GM12875 (cell line): Measurements from ENCODE around the gene ROBO1.

Experiments
- H3K4me3 ChIP-seq: one replicate; pipeline ENCODE4 v1.5.1; 2011; ENCODE audit warnings: low read depth, low read length, control low read depth
- TF ChIP-seq, protein P1 (sequence below): IDR thresholded peaks from 2 replicates; pipeline ENCODE4 v1.5.1; 2011; ENCODE audit warnings: low read depth, mild to moderate bottlenecking, control low read depth, inconsistent platforms, low read length, moderate library complexity, borderline replicate concordance; ENCODE audit not compliant: insufficient read depth

The ROBO1 gene

DNA sequence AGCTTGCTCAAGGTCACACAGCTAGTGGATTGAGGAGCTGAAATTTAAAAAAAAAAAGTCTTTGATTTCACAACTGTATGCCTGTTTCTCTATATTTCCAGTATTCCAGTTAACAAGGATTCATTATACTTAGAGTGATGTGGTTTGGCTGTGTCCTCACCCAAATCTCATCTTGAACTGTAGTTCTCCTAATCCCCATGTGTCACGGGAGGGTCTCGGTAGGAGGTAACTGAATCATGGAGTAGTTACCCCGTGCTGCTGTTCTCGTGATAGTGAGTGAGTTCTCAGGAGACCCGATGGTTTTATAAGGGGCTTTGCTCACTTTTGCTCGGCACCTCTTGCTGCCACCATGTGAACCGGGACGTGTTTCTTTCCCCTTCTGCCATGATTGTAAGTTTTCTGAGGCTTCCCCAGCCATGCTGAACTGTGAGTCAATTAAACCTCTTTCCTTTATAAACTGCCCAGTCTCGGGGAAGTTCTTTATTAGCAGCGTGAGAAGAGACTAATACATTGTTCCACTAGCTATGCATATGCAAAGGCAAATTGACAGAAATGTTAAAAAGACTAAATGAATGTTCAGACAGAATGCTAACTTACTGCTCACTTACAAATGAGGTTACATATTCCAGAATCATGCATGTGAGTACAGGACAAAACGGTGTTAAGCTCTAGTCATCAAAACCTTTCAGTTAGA is 1101.9 kb downstream of the ROBO1 start:
- TF ChIP-seq, protein P1, sequence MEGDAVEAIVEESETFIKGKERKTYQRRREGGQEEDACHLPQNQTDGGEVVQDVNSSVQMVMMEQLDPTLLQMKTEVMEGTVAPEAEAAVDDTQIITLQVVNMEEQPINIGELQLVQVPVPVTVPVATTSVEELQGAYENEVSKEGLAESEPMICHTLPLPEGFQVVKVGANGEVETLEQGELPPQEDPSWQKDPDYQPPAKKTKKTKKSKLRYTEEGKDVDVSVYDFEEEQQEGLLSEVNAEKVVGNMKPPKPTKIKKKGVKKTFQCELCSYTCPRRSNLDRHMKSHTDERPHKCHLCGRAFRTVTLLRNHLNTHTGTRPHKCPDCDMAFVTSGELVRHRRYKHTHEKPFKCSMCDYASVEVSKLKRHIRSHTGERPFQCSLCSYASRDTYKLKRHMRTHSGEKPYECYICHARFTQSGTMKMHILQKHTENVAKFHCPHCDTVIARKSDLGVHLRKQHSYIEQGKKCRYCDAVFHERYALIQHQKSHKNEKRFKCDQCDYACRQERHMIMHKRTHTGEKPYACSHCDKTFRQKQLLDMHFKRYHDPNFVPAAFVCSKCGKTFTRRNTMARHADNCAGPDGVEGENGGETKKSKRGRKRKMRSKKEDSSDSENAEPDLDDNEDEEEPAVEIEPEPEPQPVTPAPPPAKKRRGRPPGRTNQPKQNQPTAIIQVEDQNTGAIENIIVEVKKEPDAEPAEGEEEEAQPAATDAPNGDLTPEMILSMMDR, result no peak
- no peak overlapping the region for H3K4me3 ChIP-seq

DNA sequence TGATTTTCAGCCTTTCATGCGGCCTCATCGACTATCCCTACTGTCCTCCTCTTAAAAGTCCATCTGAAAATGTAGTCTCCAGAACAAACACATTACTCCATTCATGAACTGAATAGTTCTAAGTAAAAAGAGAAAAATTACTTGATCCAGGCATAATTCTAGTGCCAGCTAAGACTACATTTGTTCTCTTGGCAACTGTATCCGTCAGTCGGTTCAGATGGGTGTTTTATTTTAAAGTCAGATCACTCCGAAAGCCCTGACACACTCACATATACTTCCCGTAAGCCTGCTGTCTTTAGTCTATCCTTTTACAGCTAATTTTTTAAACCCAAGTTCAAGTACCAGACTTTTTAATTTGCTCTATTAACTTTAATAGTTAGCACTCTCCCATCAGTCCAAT is 1102.7 kb downstream of the ROBO1 start:
- H3K4me3 ChIP-seq, result no peak overlapping the region
- TF ChIP-seq, protein P1, result no peak

DNA sequence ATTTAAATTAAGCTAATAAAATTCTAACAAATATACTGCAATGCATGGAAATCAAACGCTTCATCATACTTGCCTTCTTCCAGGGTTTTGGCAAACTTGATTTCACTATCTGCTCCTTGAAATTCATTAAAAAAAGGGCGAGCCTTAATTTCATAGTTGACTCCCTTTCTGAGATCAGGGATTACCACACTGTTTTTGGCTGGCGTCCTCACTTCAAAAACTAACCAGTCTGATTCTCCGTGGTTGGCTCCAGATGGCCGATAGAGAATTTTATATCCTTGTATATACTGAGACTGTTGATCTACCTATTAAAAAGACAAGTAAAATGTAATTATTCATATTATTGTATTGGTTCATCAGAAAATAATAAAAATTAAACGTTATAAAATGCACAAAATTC is 1106.8 kb downstream of the ROBO1 start:
- H3K4me3 ChIP-seq, result no peak overlapping the region
- TF ChIP-seq, protein P1, result no peak

DNA sequence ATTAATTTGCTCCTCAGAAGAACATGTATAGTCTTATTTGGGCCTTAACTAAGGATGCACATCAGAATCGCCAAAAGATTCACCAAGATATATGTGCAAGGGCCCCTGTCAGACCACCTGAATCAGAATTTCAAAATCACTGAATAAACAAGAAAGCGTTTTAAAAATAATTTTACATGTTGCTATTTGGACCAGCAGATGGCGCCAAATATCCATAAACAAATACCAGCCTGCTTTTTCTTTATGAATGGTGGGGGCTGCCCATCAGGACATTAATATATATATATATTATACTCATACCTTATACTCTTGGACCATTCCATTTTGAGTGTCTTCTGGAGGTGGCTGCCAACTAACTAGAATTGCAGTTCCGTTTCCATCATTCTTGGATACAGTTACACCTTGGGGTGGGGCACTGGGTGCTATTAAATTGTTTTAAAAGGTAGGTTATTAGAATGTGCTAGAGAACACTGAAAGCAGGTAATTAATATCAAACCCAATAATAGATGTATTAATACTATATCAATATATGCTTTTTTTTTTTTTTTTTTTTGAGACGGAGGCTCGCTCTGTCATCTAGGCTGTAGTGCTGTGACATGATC is 1108.3 kb downstream of the ROBO1 start:
- no peak overlapping the region for H3K4me3 ChIP-seq
- TF ChIP-seq, protein P1, result peak; percentile 33; the same call in 1 of the 2 replicates

DNA sequence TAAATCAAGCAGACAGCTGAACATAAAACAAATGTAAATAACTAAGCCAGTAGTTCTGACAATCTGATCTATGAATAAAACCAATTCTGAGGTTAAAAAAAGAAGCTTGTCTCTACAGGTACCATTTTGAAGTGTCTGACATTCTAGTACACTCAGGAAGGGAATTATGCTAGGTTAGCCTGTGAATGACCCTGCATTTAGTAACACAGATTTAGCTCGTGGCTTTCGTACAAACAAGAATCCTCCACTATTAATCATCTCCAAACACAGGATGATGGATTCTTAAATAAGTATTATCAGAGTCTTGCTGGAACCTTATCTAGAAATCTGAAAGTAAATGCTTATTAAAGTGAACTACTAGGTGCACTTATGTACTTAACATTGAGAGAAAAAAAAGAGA is 1120.1 kb downstream of the ROBO1 start:
- TF ChIP-seq, protein P1, result no peak
- no peak overlapping the region for H3K4me3 ChIP-seq

DNA sequence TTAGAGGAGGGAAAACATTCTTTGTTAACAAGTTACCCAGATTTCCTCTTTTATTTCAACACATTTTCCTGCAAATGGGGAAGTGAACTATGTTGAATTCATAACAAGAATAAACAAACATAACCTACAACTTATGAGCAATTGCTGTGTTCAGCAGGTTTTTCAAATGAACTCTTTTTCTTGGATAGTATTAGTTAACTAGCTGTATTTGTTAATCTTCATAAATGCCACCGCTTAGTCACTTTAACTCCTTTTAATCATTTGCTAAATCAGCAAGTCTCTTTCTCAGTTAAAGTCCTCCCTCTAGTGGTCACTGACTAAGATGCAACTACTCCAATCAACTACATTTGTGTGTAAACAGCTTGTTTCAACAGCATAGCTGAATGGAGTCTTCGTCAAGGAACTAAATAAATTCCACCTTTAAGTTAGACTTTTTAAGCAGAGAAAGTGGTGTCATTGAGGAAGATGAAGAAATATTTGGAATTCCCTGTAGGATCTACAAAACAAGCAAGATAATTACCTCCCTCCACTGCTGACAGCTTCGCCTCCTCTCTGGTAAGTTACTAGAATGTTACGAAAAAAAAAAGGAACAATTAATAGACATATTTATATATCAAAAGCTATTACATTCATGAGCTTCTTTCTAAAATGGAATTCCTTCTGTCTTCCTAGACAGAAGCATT is 1122.0 kb downstream of the ROBO1 start:
- TF ChIP-seq, protein P1, result peak; percentile 63; the same call in 1 of the 2 replicates
- no peak overlapping the region for H3K4me3 ChIP-seq
